H1 (cell line): ENCODE results near the gene APMAP. TPM values are rescaled to one million over a fixed set of nuclear protein-coding genes. Genes with fewer than 3 reads are reported as not detected.

Experiments used
- CTCF ChIA-PET: fragments of 300-600 bp; sonication (Branson Sonifier 250); formaldehyde crosslinking; loops from one replicate; lab custom pipeline; 2021; ENCODE audit not compliant: partially characterized antibody; lab: Charles Lee
- POLR2A ChIA-PET: fragments of 300-600 bp; sonication (Branson Sonifier 250); formaldehyde crosslinking; loops from one replicate; lab custom pipeline; 2021; ENCODE audit warnings: inconsistent platforms; ENCODE audit not compliant: partially characterized antibody; lab: Charles Lee
- DNase-seq, 2 experiments: peaks; one replicate each; pipeline versions ENCODE4 v3.0.0 to v3.0.0-alpha.2; 2010 to 2022; ENCODE audit warnings: low spot score in 2 of 2, low read depth in 1 of 2, mixed read lengths in 1 of 2
- FAIRE-seq: peaks from 2 replicates; lab custom pipeline; 2011; peaks lifted over from hg19 to GRCh38; lab: Jason Lieb, UNC
- H2AFZ ChIP-seq: 2 replicates; pipeline ENCODE4 v1.8.1; 2012; ENCODE audit warnings: low read length, inconsistent platforms
- H2AK5ac ChIP-seq: 2 replicates; pipeline ENCODE4 v1.6.1; 2013; ENCODE audit warnings: low read depth, low read length
- H2BK120ac ChIP-seq: replicated peaks from 2 replicates; pipeline ENCODE3; 2013; ENCODE audit warnings: low read depth, low read length, inconsistent platforms
- H2BK12ac ChIP-seq: 2 replicates; pipeline ENCODE4 v1.6.1; 2013; ENCODE audit warnings: low read depth, low read length
- H2BK15ac ChIP-seq: 2 replicates; pipeline ENCODE4 v1.6.1; 2013; ENCODE audit warnings: low read length
- H2BK20ac ChIP-seq: 2 replicates; pipeline ENCODE4 v1.6.1; 2013; ENCODE audit warnings: low read length
- H2BK5ac ChIP-seq: 2 replicates; pipeline ENCODE4 v1.6.1; 2013; ENCODE audit warnings: low read depth, low read length
- H3K14ac ChIP-seq: 2 replicates; pipeline ENCODE4 v1.6.1; 2013; ENCODE audit warnings: inconsistent platforms; ENCODE audit not compliant: insufficient read length
- H3K18ac ChIP-seq: 2 replicates; pipeline ENCODE4 v1.6.1; 2013; ENCODE audit warnings: low read length; ENCODE audit errors: extremely low read depth
- H3K23ac ChIP-seq: 2 replicates; pipeline ENCODE4 v1.6.1; 2013; ENCODE audit warnings: inconsistent platforms; ENCODE audit not compliant: insufficient read length
- H3K23me2 ChIP-seq: 2 replicates; pipeline ENCODE4 v1.6.1; 2013; ENCODE audit warnings: low read depth, low read length
- H3K27ac ChIP-seq: 2 replicates; pipeline ENCODE4 v1.6.1; 2011; ENCODE audit warnings: low read depth, low read length, inconsistent platforms
- H3K27me3 ChIP-seq, 4 experiments: replicated peaks in 1 of 4; 1 replicate in 1 of 4; 2 replicates in 3 of 4; pipeline versions ENCODE4 v1.6.1 to v1.8.1; 2011 to 2013; ENCODE audit warnings: low read length in 3 of 4, mild to moderate bottlenecking in 3 of 4, inconsistent platforms in 2 of 4, mixed read lengths in 2 of 4, moderate library complexity in 1 of 4; ENCODE audit not compliant: control insufficient read depth in 3 of 4, insufficient read depth in 3 of 4; ENCODE audit errors: extremely low read depth in 1 of 4
- H3K36me3 ChIP-seq, 4 experiments: 2 replicates each; pipeline versions ENCODE4 v1.6.1 to v1.8.1; 2011 to 2013; ENCODE audit warnings: mild to moderate bottlenecking in 4 of 4, low read length in 3 of 4, moderate library complexity in 2 of 4, control low read depth in 1 of 4, inconsistent platforms in 1 of 4; ENCODE audit not compliant: insufficient read depth in 4 of 4, control insufficient read depth in 2 of 4
- H3K4ac ChIP-seq: replicated peaks from 2 replicates; pipeline ENCODE3; 2013; ENCODE audit warnings: low read length, low read depth, mixed read lengths, inconsistent platforms; ENCODE audit not compliant: insufficient read length
- H3K4me1 ChIP-seq, 4 experiments: replicated peaks in 1 of 4; 1 replicate in 1 of 4; 2 replicates in 3 of 4; pipeline versions ENCODE4 v1.6.1 to v1.8.1; 2011 to 2013; ENCODE audit warnings: low read length in 3 of 4, inconsistent platforms in 2 of 4, mixed read lengths in 1 of 4; ENCODE audit not compliant: insufficient read depth in 4 of 4, control insufficient read depth in 3 of 4
- H3K4me2 ChIP-seq, 2 experiments: 2 replicates each; pipeline versions ENCODE4 v1.6.1 to v1.8.1; 2011 to 2013; ENCODE audit warnings: low read depth in 2 of 2, low read length in 2 of 2, control low read depth in 1 of 2, inconsistent platforms in 1 of 2, mild to moderate bottlenecking in 1 of 2; ENCODE audit not compliant: insufficient read depth in 1 of 2
- H3K4me3 ChIP-seq, 4 experiments: fragments of 200-600, 300-600 bp in 1 of 4; sonication (generic), shearing (Covaris generic), sonication (Bioruptor Twin) in 1 of 4; 2 replicates each; pipeline versions ENCODE4 v1.5.1 to v1.8.1; 2011 to 2016; ENCODE audit warnings: low read length in 4 of 4, low read depth in 3 of 4, control low read depth in 2 of 4, inconsistent platforms in 2 of 4, mild to moderate bottlenecking in 2 of 4, mixed read lengths in 1 of 4, moderate library complexity in 1 of 4; ENCODE audit not compliant: insufficient read depth in 2 of 4; ENCODE audit errors: extremely low read depth in 1 of 4
- H3K56ac ChIP-seq: replicated peaks from 2 replicates; pipeline ENCODE3; 2013; ENCODE audit warnings: low read depth, mild to moderate bottlenecking, mixed read lengths, low read length, inconsistent platforms; ENCODE audit not compliant: insufficient read length
- H3K79me1 ChIP-seq: 2 replicates; pipeline ENCODE4 v1.6.1; 2013; ENCODE audit warnings: low read depth, low read length, control low read depth
- H3K79me2 ChIP-seq, 2 experiments: 2 replicates each; pipeline versions ENCODE4 v1.6.1 to v1.8.1; 2012 to 2013; ENCODE audit warnings: low read length in 2 of 2, mild to moderate bottlenecking in 2 of 2, inconsistent platforms in 1 of 2; ENCODE audit not compliant: insufficient read depth in 2 of 2, control insufficient read depth in 1 of 2
- H3K9ac ChIP-seq, 4 experiments: replicated peaks in 1 of 4; 1 replicate in 1 of 4; 2 replicates in 3 of 4; pipeline versions ENCODE4 v1.6.1 to v1.8.1; 2011 to 2013; ENCODE audit warnings: low read depth in 3 of 4, low read length in 3 of 4, control low read depth in 2 of 4, mild to moderate bottlenecking in 2 of 4, moderate library complexity in 2 of 4, inconsistent platforms in 1 of 4; ENCODE audit errors: extremely low read depth in 1 of 4
- H3K9me3 ChIP-seq, 2 experiments: 2 replicates each; pipeline versions ENCODE4 v1.6.1 to v1.8.1; 2012 to 2013; ENCODE audit warnings: mild to moderate bottlenecking in 2 of 2, moderate library complexity in 2 of 2, control low read depth in 1 of 2, inconsistent platforms in 1 of 2, low read depth in 1 of 2, low read length in 1 of 2, mixed read lengths in 1 of 2; ENCODE audit not compliant: insufficient read depth in 2 of 2
- H4K20me1 ChIP-seq, 2 experiments: replicated peaks in 1 of 2; 2 replicates each; pipeline versions ENCODE3 to v1.8.1; 2011 to 2013; ENCODE audit warnings: inconsistent platforms in 2 of 2, low read length in 2 of 2, mild to moderate bottlenecking in 1 of 2; ENCODE audit not compliant: insufficient read depth in 2 of 2, control insufficient read depth in 1 of 2
- H4K5ac ChIP-seq: 2 replicates; pipeline ENCODE4 v1.6.1; 2013; ENCODE audit warnings: low read length, low read depth, mixed read lengths, inconsistent platforms; ENCODE audit not compliant: insufficient read length
- H4K8ac ChIP-seq: 2 replicates; pipeline ENCODE4 v1.8.0; 2013; ENCODE audit warnings: mild to moderate bottlenecking, moderate library complexity, low read length, inconsistent platforms; ENCODE audit not compliant: insufficient read depth; ENCODE audit errors: extremely low read depth
- H4K91ac ChIP-seq: replicated peaks from 2 replicates; pipeline ENCODE3; 2013; ENCODE audit warnings: low read length, mixed read lengths, inconsistent platforms; ENCODE audit not compliant: insufficient read length
- CBX5 ChIP-seq: fragments of 300-800, 300-1000 bp; sonication (generic); IDR thresholded peaks from 2 replicates; pipeline ENCODE4 v1.7.1; 2016; ENCODE audit warnings: antibody characterized with exemption, low read length, low read depth
- EGR1 ChIP-seq: IDR thresholded peaks from 2 replicates; pipeline ENCODE4 v1.6.1; 2011; ENCODE audit warnings: low read depth, low read length, borderline replicate concordance
- KDM4A ChIP-seq: IDR thresholded peaks from one replicate; pipeline ENCODE4 v1.7.1; 2012; ENCODE audit warnings: low read depth, mild to moderate bottlenecking, moderate library complexity, low read length, inconsistent platforms; ENCODE audit not compliant: severe bottlenecking
- POLR2A ChIP-seq, 2 experiments: IDR thresholded peaks; 1 replicate in 1 of 2; 2 replicates in 1 of 2; pipeline ENCODE4 v1.6.1; 2011; ENCODE audit warnings: low read depth in 2 of 2, low read length in 2 of 2, mild to moderate bottlenecking in 2 of 2; ENCODE audit errors: control extremely low read depth in 1 of 2
- SP4 ChIP-seq: IDR thresholded peaks from 2 replicates; pipeline ENCODE4 v1.6.1; 2012; ENCODE audit warnings: low read length, inconsistent platforms
- TAF7 ChIP-seq: optimal IDR thresholded peaks from 2 replicates; pipeline ENCODE3; 2011; ENCODE audit warnings: low read depth, mild to moderate bottlenecking, inconsistent platforms, low read length, moderate library complexity, borderline replicate concordance
- ZNF274 ChIP-seq: IDR thresholded peaks from 2 replicates; pipeline ENCODE4 v1.7.0; 2012; ENCODE audit warnings: low read length, borderline replicate concordance; ENCODE audit errors: extremely low read depth
- WGBS, 2 experiments: shearing (Covaris generic) in 1 of 2; methylation state at CpG; one replicate each; pipeline versions ENCODE4 v1.1.6 to v1.1.7; 2013 to 2015; ENCODE audit warnings: low lambda C conversion rate in 2 of 2, mixed read lengths in 2 of 2, inconsistent platforms in 1 of 2, low coverage in 1 of 2, missing lambda C conversion rate in 1 of 2; ENCODE audit not compliant: insufficient replicate concordance in 2 of 2, insufficient coverage in 1 of 2, insufficient read length in 1 of 2; ENCODE audit errors: extremely low coverage in 1 of 2, missing lambda C conversion rate in 1 of 2; 5-methylcytosine and 5-hydroxymethylcytosine counted together
- polyA plus RNA-seq, 7 experiments: library from polyadenylated mRNA; depleted of rRNA in 3 of 7; stranded (reverse) in 5 of 7; unstranded in 2 of 7; fragments of >200 nt in 5 of 7; fragments of 200-250 nt in 2 of 7; gene quantifications; 1 replicate in 5 of 7; 2 replicates in 1 of 7; 4 replicates in 1 of 7; pipeline versions ENCODE4 v1.2.1 to v1.2.3, GENCODE V29; 2011 to 2013; ENCODE audit warnings: missing spikeins in 2 of 7, mixed read lengths in 2 of 7
- total RNA-seq: library from RNA; stranded (reverse); fragmentation: NEBNext Ultra II Directional; extraction: Animal tissue kit (Norgen Biotek cat#: 25700); gene quantifications from 2 replicates; pipeline ENCODE4 v1.2.1, GENCODE V29; 2021
- TF ChIP-seq, protein P1 (sequence below): IDR thresholded peaks from 2 replicates; pipeline ENCODE4 v1.6.1; 2012; ENCODE audit warnings: inconsistent platforms

APMAP gene
- total and polyA plus RNA-seq, 2 of the 8 experiments (the other 6 are each of a cell fraction or from before 2014, with no cell fraction given), result 31.3 to 66.0 TPM

DNA sequence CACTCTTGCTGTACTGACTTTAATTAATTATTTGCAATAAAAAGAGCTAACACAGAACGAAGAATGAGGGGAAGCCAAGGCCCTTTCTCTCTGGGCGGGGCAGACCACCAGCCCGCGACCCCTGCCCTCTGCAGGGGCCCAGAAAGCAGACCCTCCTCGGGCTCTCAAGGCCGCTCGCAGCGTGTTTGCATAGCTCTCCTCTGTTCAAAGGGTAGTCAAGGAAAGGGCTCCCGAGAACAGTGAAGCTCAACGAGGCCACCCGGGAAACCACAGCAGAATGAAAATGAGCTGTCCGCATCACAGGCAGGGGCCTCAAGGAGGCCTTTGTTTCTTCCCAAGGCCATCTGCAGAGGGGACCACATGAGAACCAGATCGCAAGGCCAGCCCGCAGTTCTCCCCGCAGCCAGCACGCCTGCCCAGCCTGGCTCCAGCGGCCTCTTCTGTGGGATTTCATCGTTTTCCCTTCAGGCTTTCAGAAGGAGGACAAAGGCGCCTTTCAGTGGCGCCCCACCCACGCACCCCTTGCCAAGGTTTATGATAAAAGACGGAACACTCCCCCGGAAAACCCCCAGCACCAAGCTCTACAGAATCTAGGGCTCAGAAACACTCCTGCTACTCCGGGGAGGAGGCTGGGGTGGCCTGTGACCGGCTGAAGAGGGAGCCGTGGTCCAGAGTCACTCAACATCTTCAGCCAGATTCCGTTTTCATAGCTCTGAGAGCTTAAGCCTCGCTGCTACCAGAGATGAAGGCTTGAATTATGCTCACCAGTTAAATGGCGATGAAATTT, 40.1 kb upstream of the APMAP start:
- no peak overlapping the region for H4K91ac ChIP-seq
- peaks cover 0 to 5% (median 1%) of the 10 kb centered on the region in 4 experiments; a peak in 3 of 7 replicates for H3K4me1 ChIP-seq
- H3K79me1 ChIP-seq, result no peaks in the 10 kb centered on the region
- no peak overlapping the region for H3K4me2 ChIP-seq
- no peak overlapping the region for H3K27ac ChIP-seq
- WGBS, 2 experiments, result 78% methylated on average over 29 of the region's 29 CpGs; no CpG with 5 or more reads in 1 of the 2 experiments
- no peak overlapping the region for H3K4ac ChIP-seq
- no peak overlapping the region for H3K56ac ChIP-seq
- no peaks in the 10 kb centered on the region; a peak in 1 of 7 replicates for H3K27me3 ChIP-seq
- no peak overlapping the region for H4K5ac ChIP-seq
- H3K18ac ChIP-seq, result peak overlapping the region; percentile 4; the same call in 1 of the 2 replicates
- H2BK20ac ChIP-seq, result no peak overlapping the region
- no peak overlapping the region for H2AK5ac ChIP-seq
- no peak for FAIRE-seq
- TF ChIP-seq KDM4A (no peak), EGR1 (peak; percentile 41; the same call in 1 of the 2 replicates), ZNF274 (no peak), TAF7 (no peak), SP4 (no peak), POLR2A (IDR thresholded peaks at IDR 0.05; ENCODE audit: control extremely low read depth in 1 of 2, low read depth in 2 of 2, low read length in 2 of 2) (no peak), CBX5 (no peak)
- TF ChIP-seq, protein P1, sequence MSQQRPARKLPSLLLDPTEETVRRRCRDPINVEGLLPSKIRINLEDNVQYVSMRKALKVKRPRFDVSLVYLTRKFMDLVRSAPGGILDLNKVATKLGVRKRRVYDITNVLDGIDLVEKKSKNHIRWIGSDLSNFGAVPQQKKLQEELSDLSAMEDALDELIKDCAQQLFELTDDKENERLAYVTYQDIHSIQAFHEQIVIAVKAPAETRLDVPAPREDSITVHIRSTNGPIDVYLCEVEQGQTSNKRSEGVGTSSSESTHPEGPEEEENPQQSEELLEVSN, result peak; percentile 9; the same call in 1 of the 2 replicates
- H3K14ac ChIP-seq, result no peak overlapping the region
- ChIA-PET CTCF (interaction anchor here (0.9 to 3.1 kb wide), 6 partner anchors 9 to 33 kb away, joined by 3 to 13 read pairs (median 6); no protein-coding TSS in a partner anchor), POLR2A (no interaction called here)
- H3K36me3 ChIP-seq, result no peaks in the 10 kb centered on the region
- no peak for DNase-seq
- no peaks in the 10 kb centered on the region for H3K79me2 ChIP-seq
- no peak overlapping the region for H2BK15ac ChIP-seq
- no peak overlapping the region for H3K4me3 ChIP-seq
- H4K20me1 ChIP-seq, result no peaks in the 10 kb centered on the region
- H4K8ac ChIP-seq, result 0 out of 2 replicates have a peak overlapping the region, but pooled peaks have one; percentile 4
- H2BK12ac ChIP-seq, result no peak overlapping the region
- H2AFZ ChIP-seq, result peak overlapping the region; percentile 63; the same call in 1 of the 2 replicates
- H3K9ac ChIP-seq, result no peak overlapping the region
- peaks cover 0 to 5% of the 10 kb centered on the region in 2 experiments; a peak in 1 of 4 replicates for H3K9me3 ChIP-seq
- no peak overlapping the region for H2BK120ac ChIP-seq
- H3K23me2 ChIP-seq, result no peaks in the 10 kb centered on the region
- no peak overlapping the region for H3K23ac ChIP-seq
- no peak overlapping the region for H2BK5ac ChIP-seq
